Tongue (tissue), 3 donors: Measurements from ENCODE around the gene TPPP3. TPM values are rescaled to one million over a fixed set of nuclear protein-coding genes. Genes with fewer than 3 reads are reported as not detected.

Experiments used
- DNase-seq: peaks from one replicate; pipeline ENCODE4 v3.0.0-alpha.2; 2015
- small RNA-seq: library from RNA; depleted of rRNA; stranded (forward); fragments of <200 nt; gene quantifications from one replicate; pipeline ENCODE3, GENCODE V24; 2014; ENCODE audit warnings: low replicate concordance
- total RNA-seq: library from RNA; depleted of rRNA; stranded (reverse); fragments of >200 nt; gene quantifications from one replicate; pipeline ENCODE4 v1.2.3, GENCODE V29; 2014

The TPPP3 gene
- total RNA-seq, 1 donor from 2014 or later = 135 TPM

DNA sequence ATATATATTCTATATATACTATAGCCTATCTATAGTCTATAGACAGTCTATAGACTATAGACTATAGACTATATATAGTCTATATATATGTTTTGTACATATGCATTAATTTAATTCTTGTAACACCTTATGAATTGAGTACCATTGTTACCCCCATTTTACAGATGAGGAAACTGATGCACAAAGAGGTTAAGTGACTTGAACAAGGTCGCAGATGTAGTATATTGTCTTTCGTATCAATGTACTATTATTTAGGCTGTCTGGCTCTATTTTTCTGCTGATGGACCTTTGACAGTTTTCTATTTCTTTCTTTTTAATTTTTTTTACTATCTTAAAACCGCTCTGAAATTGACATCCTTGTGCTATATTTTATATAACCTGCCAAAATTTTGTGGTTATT, 52.0 kb downstream of the TPPP3 start:
- no peak for DNase-seq

Small RNA genes within 50 kb of the gene (small RNA-seq; reads per million reads assigned to genes)
- gene RNU1-123P = not detected

Other genes starting within 250 kb of the TPPP3 start
- gene B3GNT9, start 242.5 kb downstream of the TPPP3 start, total RNA-seq = 25.2 TPM
- 7.7 TPM for gene TRADD, start 233.6 kb downstream of the TPPP3 start, total RNA-seq
- gene FBXL8, start 233.5 kb downstream of the TPPP3 start, total RNA-seq = 1.6 TPM
- 3.8 TPM for gene HSF4, start 228.8 kb downstream of the TPPP3 start, total RNA-seq
- 40.4 TPM for gene NOL3, start 223.0 kb downstream of the TPPP3 start, total RNA-seq
- gene MATCAP1, start 209.5 kb downstream of the TPPP3 start, total RNA-seq = 14.1 TPM
- 3.6 TPM for gene EXOC3L1, start 203.4 kb downstream of the TPPP3 start, total RNA-seq
- gene E2F4, start 201.3 kb downstream of the TPPP3 start, total RNA-seq = 38.9 TPM
- gene ELMO3, start 194.4 kb downstream of the TPPP3 start, total RNA-seq = 4.0 TPM
- 19.7 TPM for gene TMEM208, start 166.4 kb downstream of the TPPP3 start, total RNA-seq
- 10.1 TPM for gene FHOD1, start 146.0 kb downstream of the TPPP3 start, total RNA-seq
- gene SLC9A5, start 144.5 kb downstream of the TPPP3 start, total RNA-seq = 0.10 TPM
- gene PLEKHG4, start 114.0 kb downstream of the TPPP3 start, total RNA-seq = 21.0 TPM
- 0.10 TPM for gene KCTD19, start 66.8 kb downstream of the TPPP3 start, total RNA-seq
- 0.41 TPM for gene LRRC36, start 66.7 kb downstream of the TPPP3 start, total RNA-seq
- gene ZDHHC1, start 23.0 kb upstream of the TPPP3 start, total RNA-seq = 14.2 TPM
- gene HSD11B2, start 37.6 kb upstream of the TPPP3 start, total RNA-seq = 7.8 TPM
- 90.3 TPM for gene ATP6V0D1, start 87.7 kb upstream of the TPPP3 start, total RNA-seq
- not detected for gene AGRP, start 90.0 kb upstream of the TPPP3 start, total RNA-seq
- gene RIPOR1, start 135.3 kb upstream of the TPPP3 start, total RNA-seq = 50.5 TPM
- gene CTCF, start 169.0 kb upstream of the TPPP3 start, total RNA-seq = 40.0 TPM